Testis (tissue), 3 donors: ENCODE measurements around the gene CACNB1. TPM values are rescaled to one million over a fixed set of nuclear protein-coding genes. Genes with fewer than 3 reads are reported as not detected.
A peak's percentile ranks its signal among the peaks of the same experiment; 100 is the strongest.

Source experiments
- DNase-seq: peaks from one replicate; pipeline ENCODE4 v3.0.0-alpha.2; 2019
- H3K27ac ChIP-seq, 2 donors: fragments of 200-600 bp; sonication (generic); one replicate each; pipeline ENCODE4 v1.5.1; 2019
- H3K27me3 ChIP-seq: fragments of 200-600 bp; sonication (generic); one replicate; pipeline ENCODE4 v1.5.1; 2019
- H3K36me3 ChIP-seq: fragments of 200-600 bp; sonication (generic); one replicate; pipeline ENCODE4 v1.5.1; 2017; ENCODE audit warnings: low read depth; ENCODE audit errors: missing control alignments
- H3K4me1 ChIP-seq: fragments of 200-600 bp; sonication (generic); one replicate; pipeline ENCODE4 v1.5.1; 2019
- H3K4me3 ChIP-seq, 2 donors: fragments of 200-600 bp; sonication (generic); one replicate each; pipeline ENCODE4 v1.5.1; 2017 to 2019
- H3K9me3 ChIP-seq: fragments of 200-600 bp; sonication (generic); one replicate; pipeline ENCODE4 v1.5.1; 2017
- POLR2A ChIP-seq: fragments of 450-650 bp; IDR thresholded peaks from one replicate; pipeline ENCODE4 v1.6.1; 2017; ENCODE audit warnings: antibody characterized with exemption, mild to moderate bottlenecking, moderate library complexity
- WGBS, 2 donors: methylation state at CpG; one replicate each; pipeline ENCODE4 v1.1.5; 2018; 5-methylcytosine and 5-hydroxymethylcytosine counted together
- intact Hi-C: fragments of 100-400 bp; cut with DNase I; formaldehyde crosslinking; loops from one replicate; pipeline ENCODE4 v1.15.1; 2023; ENCODE audit warnings: low total_unique reads
- polyA plus RNA-seq: library from polyadenylated mRNA; stranded (reverse); fragments of 350-450 nt; fragmentation: Illumina TruSeq; extraction: RNeasy Lipid Tissue Mini Kit (QIAGEN cat#74804); gene quantifications from one replicate; pipeline ENCODE4 v1.2.3, GENCODE V29; 2014; ENCODE audit warnings: low read depth, low replicate concordance; ENCODE audit not compliant: insufficient read depth
- total RNA-seq, 2 donors: library from RNA; depleted of rRNA; stranded (reverse); fragments of >200 nt; gene quantifications; one replicate each; pipeline ENCODE4 v1.2.3, GENCODE V29; 2016
- TF ChIP-seq, protein P1 (sequence below), 3 experiments: fragments of 450-650 bp in 2 of 3; fragments of 200-600 bp in 1 of 3; sonication (generic) in 1 of 3; IDR thresholded peaks; one replicate each; pipeline ENCODE4 v1.5.1; 2016 to 2019; ENCODE audit warnings: antibody characterized with exemption in 3 of 3, mild to moderate bottlenecking in 2 of 3, moderate library complexity in 1 of 3

The CACNB1 gene
- total and polyA plus RNA-seq, 3 donors from 2014 or later, result 11.3 to 19.8 (median 18.1) TPM

DNA sequence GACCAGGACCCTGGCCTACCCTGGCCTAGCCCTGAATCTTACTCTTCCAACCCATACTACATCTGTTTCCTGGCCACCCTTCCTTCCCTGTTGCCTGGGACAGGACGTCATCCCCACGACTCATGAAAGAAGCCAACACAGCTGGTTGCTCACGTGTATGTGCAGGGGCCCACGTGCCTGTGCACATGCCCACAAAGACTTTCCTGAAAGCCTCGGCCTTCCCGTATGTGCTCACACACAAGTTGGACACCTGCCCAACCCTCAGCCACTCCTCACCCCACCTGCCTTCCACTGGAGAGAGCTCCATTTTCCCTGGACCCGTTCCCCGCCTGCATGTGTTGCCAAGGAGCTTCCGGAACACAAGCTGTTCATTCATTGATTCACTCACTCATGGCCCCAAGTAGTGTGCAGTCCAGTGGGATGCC lies 53.0 kb downstream of the CACNB1 start:
- no peak for TF ChIP-seq POLR2A
- TF ChIP-seq, protein P1, sequence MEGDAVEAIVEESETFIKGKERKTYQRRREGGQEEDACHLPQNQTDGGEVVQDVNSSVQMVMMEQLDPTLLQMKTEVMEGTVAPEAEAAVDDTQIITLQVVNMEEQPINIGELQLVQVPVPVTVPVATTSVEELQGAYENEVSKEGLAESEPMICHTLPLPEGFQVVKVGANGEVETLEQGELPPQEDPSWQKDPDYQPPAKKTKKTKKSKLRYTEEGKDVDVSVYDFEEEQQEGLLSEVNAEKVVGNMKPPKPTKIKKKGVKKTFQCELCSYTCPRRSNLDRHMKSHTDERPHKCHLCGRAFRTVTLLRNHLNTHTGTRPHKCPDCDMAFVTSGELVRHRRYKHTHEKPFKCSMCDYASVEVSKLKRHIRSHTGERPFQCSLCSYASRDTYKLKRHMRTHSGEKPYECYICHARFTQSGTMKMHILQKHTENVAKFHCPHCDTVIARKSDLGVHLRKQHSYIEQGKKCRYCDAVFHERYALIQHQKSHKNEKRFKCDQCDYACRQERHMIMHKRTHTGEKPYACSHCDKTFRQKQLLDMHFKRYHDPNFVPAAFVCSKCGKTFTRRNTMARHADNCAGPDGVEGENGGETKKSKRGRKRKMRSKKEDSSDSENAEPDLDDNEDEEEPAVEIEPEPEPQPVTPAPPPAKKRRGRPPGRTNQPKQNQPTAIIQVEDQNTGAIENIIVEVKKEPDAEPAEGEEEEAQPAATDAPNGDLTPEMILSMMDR (IDR thresholded peaks at IDR 0.05), result no peak
- no peaks in the 10 kb centered on the region for H3K9me3 ChIP-seq
- H3K4me1 ChIP-seq, result no peaks in the 10 kb centered on the region
- WGBS, 2 donors, result 50 to 53% methylated on average over 9 of the region's 9 CpGs
- no peak overlapping the region for H3K4me3 ChIP-seq
- H3K36me3 ChIP-seq, result no peaks in the 10 kb centered on the region
- DNase-seq, result peak; percentile 68
- no peak overlapping the region for H3K27ac ChIP-seq
- intact Hi-C loops, result no loop called here
- H3K27me3 ChIP-seq, result no peaks in the 10 kb centered on the region

DNA sequence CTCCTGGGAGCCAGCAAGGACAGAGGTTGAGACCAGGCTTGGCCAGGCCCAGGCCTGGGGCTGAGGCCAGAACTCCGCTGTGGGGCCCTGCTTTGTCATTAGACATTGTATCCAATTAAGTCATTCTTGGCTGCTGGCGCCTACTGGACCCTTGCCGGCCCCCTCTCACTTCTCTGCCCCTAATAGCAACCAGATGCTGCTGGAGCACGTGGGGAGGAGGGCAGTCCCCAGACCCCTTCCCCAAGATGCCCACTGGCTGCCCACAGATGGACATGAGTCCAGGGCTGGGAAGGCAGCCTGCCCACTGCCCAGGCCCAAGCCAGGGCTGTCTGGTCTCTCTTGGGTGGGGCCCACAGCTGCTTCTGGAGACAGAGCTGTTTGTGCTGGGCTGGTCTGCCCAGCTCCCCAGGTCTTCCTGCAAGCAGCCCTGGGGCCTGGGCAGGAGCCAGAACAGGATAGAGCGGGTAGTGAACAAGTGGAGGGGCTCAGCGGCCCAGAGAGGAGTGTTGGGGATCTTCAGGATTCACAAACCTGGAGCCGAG lies 53.8 kb downstream of the CACNB1 start:
- Histone ChIP-seq H3K36me3 (no peaks in the 10 kb centered on the region), H3K4me1 (no peaks in the 10 kb centered on the region), H3K9me3 (no peaks in the 10 kb centered on the region), H3K27ac (no peak overlapping the region), H3K27me3 (no peaks in the 10 kb centered on the region), H3K4me3 (no peak overlapping the region)
- TF ChIP-seq POLR2A, result no peak
- TF ChIP-seq, protein P1 (IDR thresholded peaks at IDR 0.05), result no peak
- intact Hi-C loops, result no loop called here
- 70 to 77% methylated on average over 7 of the region's 7 CpGs for WGBS, 2 donors
- DNase-seq, result peak; percentile 33

DNA sequence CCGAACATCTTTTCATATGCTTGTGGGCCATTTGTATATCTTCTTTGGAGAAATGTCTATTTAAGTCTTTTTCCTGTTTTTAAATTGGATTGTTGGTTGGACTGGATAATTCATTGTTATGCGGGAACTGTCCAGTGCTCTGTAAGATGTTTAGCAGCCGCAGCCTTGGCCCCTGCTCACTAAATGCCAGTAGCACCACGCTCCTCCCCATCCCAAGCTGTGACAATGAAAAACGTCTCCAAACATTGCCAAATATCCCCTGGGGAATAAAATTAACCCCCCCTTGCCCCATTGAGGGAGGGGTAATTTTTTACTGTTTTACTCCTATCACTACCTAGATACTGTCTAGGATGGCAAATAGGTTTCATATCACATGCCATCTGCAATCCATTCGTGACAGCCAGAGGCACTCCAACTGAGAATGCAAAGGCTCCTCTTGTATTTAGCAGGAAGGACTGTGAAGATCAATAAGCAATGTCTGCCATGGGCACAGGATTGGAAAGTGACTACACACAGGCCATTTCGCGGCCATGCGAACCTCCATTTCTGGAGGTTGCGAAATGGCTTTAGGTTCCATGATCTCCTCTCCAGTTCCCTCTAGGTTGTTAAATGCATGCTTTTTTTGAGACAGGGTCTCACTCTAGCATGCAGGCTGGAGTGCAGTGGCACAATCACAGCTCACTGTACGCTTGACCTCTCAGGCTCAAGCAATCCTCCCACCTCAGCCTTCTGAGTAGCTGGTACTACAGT lies 55.4 kb downstream of the CACNB1 start:
- Histone ChIP-seq H3K4me1 (no peaks in the 10 kb centered on the region), H3K27ac (no peak overlapping the region), H3K9me3 (no peaks in the 10 kb centered on the region), H3K27me3 (no peaks in the 10 kb centered on the region), H3K4me3 (no peak overlapping the region), H3K36me3 (no peaks in the 10 kb centered on the region)
- 88 to 90% methylated on average over 11 of the region's 11 CpGs for WGBS, 2 donors
- DNase-seq, result no peak
- TF ChIP-seq, protein P1 (IDR thresholded peaks at IDR 0.05), result no peak
- TF ChIP-seq POLR2A, result no peak
- intact Hi-C loops, result no loop called here

GRCh38 chr17:39141294-39141693 lies 56.2 kb downstream of the CACNB1 start:
- no peak for TF ChIP-seq POLR2A
- TF ChIP-seq, protein P1 (IDR thresholded peaks at IDR 0.05), result no peak
- Histone ChIP-seq H3K36me3 (no peaks in the 10 kb centered on the region), H3K27ac (no peak overlapping the region), H3K27me3 (no peaks in the 10 kb centered on the region), H3K9me3 (no peaks in the 10 kb centered on the region), H3K4me3 (no peak overlapping the region), H3K4me1 (no peaks in the 10 kb centered on the region)
- intact Hi-C loops, result no loop called here
- WGBS, 2 donors, result 95 to 97% methylated on average over 5 of the region's 5 CpGs
- no peak for DNase-seq
